Stimulated activated CD4-positive, alpha-beta T cell treated with anti-CD3 and anti-CD28 coated beads, TNF-alpha, amount 100 ng/mL, for 48 hours (primary cell): ENCODE measurements around the gene NANOS3.
"Not testable (repeated sequence)": the region's sequence is repeated elsewhere in the genome, so short reads cannot be mapped to it uniquely, and the experiment has no call there.

Experiments
- DNase-seq, 3 donors: peaks; one replicate each; pipeline ENCODE4 v3.0.0-alpha.2; 2020; ENCODE audit warnings: low read depth in 3 of 3

NANOS3 gene

DNA sequence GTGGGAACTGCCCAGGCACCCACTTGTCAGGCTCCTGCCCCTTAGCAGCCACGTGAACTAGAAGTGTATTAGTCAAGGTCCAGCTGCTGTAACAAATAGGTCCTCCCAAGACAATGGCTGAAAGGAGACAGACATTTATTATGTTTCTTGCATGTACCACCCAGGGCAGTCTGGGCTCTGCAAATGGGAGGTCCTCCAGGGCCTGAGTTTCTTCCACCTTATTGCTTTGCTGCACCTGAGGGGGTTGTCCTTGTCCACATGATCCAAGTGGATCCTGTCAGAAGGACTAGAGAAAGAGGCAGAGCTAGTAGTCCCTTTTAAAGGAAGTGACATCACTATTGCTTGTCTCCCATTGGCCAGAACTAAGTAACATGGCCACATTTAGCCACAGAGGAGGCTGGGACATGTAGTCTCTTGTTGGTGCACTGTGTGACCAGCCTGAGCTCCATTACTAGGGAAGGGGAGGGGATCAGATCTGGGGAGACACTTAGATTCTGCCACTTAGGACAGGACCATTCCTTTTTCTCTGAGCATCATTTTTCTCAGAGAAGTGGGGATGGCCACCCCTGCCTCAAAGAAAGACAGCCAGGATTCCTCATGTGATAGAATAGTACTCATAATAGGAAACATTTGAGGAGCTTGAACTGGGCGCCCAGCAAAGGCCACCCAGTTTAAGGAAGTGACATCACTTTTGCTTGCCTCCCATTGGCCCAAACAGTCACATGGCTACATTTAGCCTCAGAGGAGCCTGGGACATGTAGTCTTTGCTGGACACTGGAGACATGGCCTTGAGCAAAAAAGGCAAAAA, 44.2 kb downstream of the NANOS3 start:
- no peak for DNase-seq

DNA sequence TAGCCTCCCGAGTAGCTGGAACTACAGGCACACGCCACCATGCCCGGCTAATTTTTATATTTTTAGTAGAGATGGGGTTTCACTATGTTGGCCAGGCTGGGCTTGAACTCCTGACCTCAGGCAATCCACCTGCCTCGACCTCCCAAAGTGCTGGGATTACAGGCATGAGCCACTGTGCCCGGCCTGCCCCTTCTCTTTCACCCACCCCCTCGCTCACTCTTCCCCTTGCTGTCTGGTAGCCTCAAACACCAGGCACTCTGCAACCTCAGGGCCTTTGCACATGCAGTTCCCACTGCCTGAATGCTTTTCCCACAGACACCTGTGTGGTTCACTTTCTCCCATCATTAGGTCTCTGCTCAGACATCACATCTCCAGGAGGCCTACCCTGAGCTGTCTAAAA, 45.2 kb downstream of the NANOS3 start:
- not testable (repeated sequence) for DNase-seq

DNA sequence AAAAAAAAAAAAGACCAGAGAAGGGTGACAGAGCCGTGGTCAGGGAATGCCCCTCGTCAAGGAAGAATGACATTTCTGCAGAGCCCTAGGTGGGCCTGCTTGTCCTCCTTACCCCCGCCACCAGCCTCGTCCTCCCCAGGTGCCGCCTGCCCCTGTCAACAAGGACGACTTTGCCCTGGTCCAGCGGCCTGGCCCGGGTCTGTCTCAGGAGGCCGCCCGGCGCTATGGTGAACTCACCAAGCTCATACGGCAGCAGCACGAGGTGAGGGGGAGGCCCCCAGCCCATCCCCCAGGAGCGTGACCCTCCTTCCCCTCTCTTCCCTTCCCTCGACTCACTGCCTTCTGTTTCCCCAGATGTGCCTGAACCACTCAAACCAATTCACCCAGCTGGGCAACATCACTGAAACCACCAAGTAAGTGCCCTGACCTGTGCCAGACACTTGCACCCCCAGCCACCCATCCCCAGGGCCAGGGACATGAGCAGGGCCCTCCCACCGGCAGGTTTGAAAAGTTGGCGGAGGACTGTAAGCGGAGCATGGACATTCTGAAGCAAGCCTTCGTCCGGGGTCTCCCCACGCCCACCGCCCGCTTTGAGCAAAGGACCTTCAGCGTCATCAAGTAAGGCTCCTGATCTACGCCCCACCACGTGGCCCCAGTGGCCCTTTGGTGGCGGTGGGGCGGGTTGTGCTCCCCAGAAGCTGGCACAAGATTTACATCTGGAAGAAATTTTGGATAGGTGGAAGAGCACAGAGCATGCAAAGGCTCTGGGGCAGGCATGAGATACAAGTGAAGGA, 46.5 kb downstream of the NANOS3 start:
- no peak for DNase-seq

DNA sequence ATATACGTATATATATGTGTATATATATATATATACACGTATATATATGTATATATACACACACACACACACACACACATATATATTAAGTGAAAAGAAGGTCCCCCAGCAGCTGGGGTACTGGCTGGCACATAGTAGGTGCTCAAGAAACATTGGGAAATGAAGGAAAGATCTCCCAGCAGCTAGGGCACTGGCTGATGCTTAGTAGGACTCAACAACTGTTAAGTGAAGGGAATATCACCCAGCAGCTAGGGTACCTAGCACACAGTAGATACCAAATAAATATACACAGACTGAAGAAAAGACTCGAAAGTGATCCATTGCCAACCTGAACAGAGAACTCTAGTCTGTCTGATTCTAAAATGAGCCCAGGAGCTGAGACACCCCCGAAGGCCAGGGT, 49.1 kb downstream of the NANOS3 start:
- DNase-seq = no peak

DNA sequence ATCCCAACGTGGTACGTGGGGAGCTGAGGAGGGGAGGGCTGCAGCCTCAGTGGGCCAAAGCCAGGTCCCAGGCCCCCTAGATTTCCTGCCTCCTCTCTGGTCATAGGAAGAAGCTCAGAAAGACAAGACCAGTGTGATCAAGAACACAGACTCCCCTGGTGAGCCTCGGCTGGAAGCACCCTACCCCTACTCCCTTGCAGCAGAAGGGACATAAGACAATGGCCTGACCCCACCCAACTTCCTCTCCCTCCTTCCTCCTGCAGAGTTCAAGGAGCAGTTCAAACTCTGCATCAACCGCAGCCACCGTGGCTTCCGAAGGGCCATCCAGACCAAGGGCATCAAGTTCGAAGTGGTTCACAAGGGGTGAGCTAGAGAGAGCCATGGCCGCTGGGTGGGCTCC, 49.8 kb downstream of the NANOS3 start:
- no peak for DNase-seq

DNA sequence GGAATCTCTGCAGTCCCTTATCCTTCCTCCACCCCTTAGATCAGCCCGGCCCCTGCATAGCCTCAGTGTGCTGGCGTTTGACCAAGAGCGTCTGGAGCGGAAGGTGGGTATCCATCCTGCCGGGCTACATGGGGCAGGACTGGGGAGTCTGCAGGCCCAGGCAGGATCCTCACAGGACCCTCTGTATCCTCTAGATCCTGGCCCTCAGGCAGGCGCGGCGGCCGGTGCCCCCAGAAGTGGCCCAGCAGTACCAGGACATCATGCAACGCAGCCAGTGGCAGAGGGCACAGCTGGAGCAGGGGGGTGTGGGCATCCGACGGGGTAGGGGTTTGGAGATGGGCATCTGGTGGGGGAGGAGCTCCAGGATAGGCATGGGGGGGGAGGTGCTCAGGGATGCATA, 52.4 kb downstream of the NANOS3 start:
- DNase-seq = no peak

DNA sequence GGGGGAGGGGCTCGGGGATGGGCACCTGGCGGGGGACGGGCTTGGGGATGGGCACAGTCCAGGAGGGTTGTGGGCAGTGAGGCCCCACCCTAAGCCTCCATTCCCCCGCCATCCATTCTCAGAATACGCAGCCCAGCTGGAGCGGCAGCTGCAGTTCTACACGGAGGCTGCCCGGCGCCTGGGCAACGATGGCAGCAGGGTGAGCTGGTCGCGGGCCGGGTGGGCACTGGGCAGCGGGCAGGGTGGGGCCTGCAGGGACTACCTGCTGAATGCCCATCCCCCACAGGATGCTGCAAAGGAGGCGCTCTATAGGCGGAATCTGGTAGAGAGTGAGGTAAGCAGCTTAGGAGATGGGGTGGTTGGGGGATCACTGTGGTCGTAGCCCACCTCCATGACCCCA, 53.0 kb downstream of the NANOS3 start:
- no peak for DNase-seq
